Neural crest cell (in vitro differentiated cells): Measurements from ENCODE around the gene STRA6. TPM values are rescaled to one million over a fixed set of nuclear protein-coding genes. Genes with fewer than 3 reads are reported as not detected.
A peak's percentile ranks its signal among the peaks of the same experiment; 100 is the strongest.

ENCODE experiments used
- DNase-seq: peaks from one replicate; pipeline ENCODE4 v3.0.0; 2021; ENCODE audit warnings: low read depth, mixed read lengths, low spot score
- H3K27ac Mint-ChIP-seq: one replicate; pipeline ENCODE4 v1.8.0; 2021; ENCODE audit warnings: mild to moderate bottlenecking, mixed read lengths; ENCODE audit not compliant: unreplicated experiment
- H3K27me3 Mint-ChIP-seq: 2 replicates; pipeline ENCODE4 v1.8.0; 2021; ENCODE audit warnings: low read depth, mild to moderate bottlenecking, mixed read lengths
- H3K36me3 Mint-ChIP-seq: 2 replicates; pipeline ENCODE4 v1.8.0; 2021; ENCODE audit warnings: low read depth, mild to moderate bottlenecking, mixed read lengths
- H3K4me1 Mint-ChIP-seq: 2 replicates; pipeline ENCODE4 v1.8.0; 2021; ENCODE audit warnings: mixed read lengths
- H3K4me3 Mint-ChIP-seq: one replicate; pipeline ENCODE4 v1.8.0; 2021; ENCODE audit warnings: mild to moderate bottlenecking, mixed read lengths
- H3K9me3 Mint-ChIP-seq: 2 replicates; pipeline ENCODE4 v1.8.0; 2021; ENCODE audit warnings: mixed read lengths
- CTCF ChIP-seq: fragments of 200-600 bp; sonication (generic); conservative IDR thresholded peaks from 2 replicates; pipeline ENCODE4 v1.5.0; 2021; ENCODE audit warnings: antibody characterized with exemption, mild to moderate bottlenecking
- total RNA-seq: library from RNA; stranded (reverse); gene quantifications from 2 replicates; pipeline ENCODE4 v1.2.1, GENCODE V29; 2021

Gene STRA6
- total RNA-seq, 1 donor from 2014 or later = 138 TPM

GRCh38 chr15:74199297-74199652 lies 3.3 kb downstream of the STRA6 start:
- no peak for DNase-seq
- Mint-ChIP-seq H3K9me3 (no peaks in the 10 kb centered on the region), H3K27me3 (peaks cover 6% of the 10 kb centered on the region), H3K4me1 (peaks cover 48% of the 10 kb centered on the region), H3K36me3 (peaks cover 2% of the 10 kb centered on the region), H3K27ac (no peak overlapping the region), H3K4me3 (no peak overlapping the region)
- no peak for TF ChIP-seq CTCF

GRCh38 chr15:74197176-74197965 lies 5.2 kb downstream of the STRA6 start:
- H3K27ac Mint-ChIP-seq = no peak overlapping the region
- H3K36me3 Mint-ChIP-seq = peaks cover 6% of the 10 kb centered on the region
- DNase-seq = no peak
- H3K9me3 Mint-ChIP-seq = no peaks in the 10 kb centered on the region
- no peaks in the 10 kb centered on the region for H3K27me3 Mint-ChIP-seq
- peaks cover 47% of the 10 kb centered on the region for H3K4me1 Mint-ChIP-seq
- H3K4me3 Mint-ChIP-seq = no peak overlapping the region
- no peak for TF ChIP-seq CTCF

- no peak for TF ChIP-seq CTCF
- Mint-ChIP-seq H3K4me3 (no peak overlapping the region), H3K9me3 (no peaks in the 10 kb centered on the region), H3K27me3 (no peaks in the 10 kb centered on the region), H3K27ac (no peak overlapping the region), H3K36me3 (peaks cover 7% of the 10 kb centered on the region), H3K4me1 (peaks cover 44% of the 10 kb centered on the region)
- DNase-seq = no peak
These were observed 6.4 kb downstream of the STRA6 start for GRCh38 chr15:74196175-74196574.

GRCh38 chr15:74194572-74195559 lies 7.7 kb downstream of the STRA6 start:
- no peak for DNase-seq
- H3K4me3 Mint-ChIP-seq = no peak overlapping the region
- H3K9me3 Mint-ChIP-seq = no peaks in the 10 kb centered on the region
- peaks cover 7% of the 10 kb centered on the region for H3K36me3 Mint-ChIP-seq
- no peaks in the 10 kb centered on the region for H3K27me3 Mint-ChIP-seq
- no peak for TF ChIP-seq CTCF
- peak overlapping the region; percentile 35 for H3K27ac Mint-ChIP-seq
- peaks cover 31% of the 10 kb centered on the region for H3K4me1 Mint-ChIP-seq

- H3K27me3 Mint-ChIP-seq = no peaks in the 10 kb centered on the region
These were observed 8.7 kb downstream of the STRA6 start for GRCh38 chr15:74193905-74194304.

More at GRCh38 chr15:74193905-74194304, 8.7 kb downstream of the STRA6 start:
- peaks cover 7% of the 10 kb centered on the region for H3K36me3 Mint-ChIP-seq
- no peak for DNase-seq
- no peak overlapping the region for H3K4me3 Mint-ChIP-seq
- no peaks in the 10 kb centered on the region for H3K9me3 Mint-ChIP-seq
- no peak for TF ChIP-seq CTCF
- H3K27ac Mint-ChIP-seq = no peak overlapping the region
- peaks cover 27% of the 10 kb centered on the region for H3K4me1 Mint-ChIP-seq
